ENCODE results near the gene CUL1.

GRCh38 chr7:148688526-148688925, 10.2 kb upstream of the CUL1 start:
- no peak for TF ChIP-seq CTCF (conservative IDR thresholded peaks at IDR 0.05 in 1 of 2, IDR thresholded peaks at IDR 0.05 in 1 of 2; ENCODE audit: extremely low read depth in 1 of 2, insufficient read depth in 1 of 2, low read depth in 1 of 2, low read length in 2 of 2)
- no peak for TF ChIP-seq EZH2 (IDR thresholded peaks at IDR 0.05; ENCODE audit: borderline replicate concordance, low read length)
